PFSK-1 (cell line): ENCODE results near the gene RAP1A.

Experiments used
- POLR2AphosphoS5 ChIP-seq: IDR thresholded peaks from 2 replicates; pipeline ENCODE4 v1.6.1; 2012; ENCODE audit warnings: low read depth, mild to moderate bottlenecking, control low read depth, low read length, moderate library complexity
- SIN3A ChIP-seq: IDR thresholded peaks from 2 replicates; pipeline ENCODE4 v1.6.1; 2012; ENCODE audit warnings: mild to moderate bottlenecking, low read length, moderate library complexity, borderline replicate concordance; ENCODE audit not compliant: insufficient read depth
- TAF1 ChIP-seq: IDR thresholded peaks from 2 replicates; pipeline ENCODE4 v1.6.1; 2012; ENCODE audit warnings: low read length, control low read depth, borderline replicate concordance; ENCODE audit not compliant: insufficient read depth
- TF ChIP-seq, protein P1 (sequence below), 2 experiments: IDR thresholded peaks; 2 replicates each; pipeline versions ENCODE4 v1.6.1 to v1.8.0; 2011 to 2012; ENCODE audit warnings: low read depth in 2 of 2, low read length in 2 of 2, control low read depth in 1 of 2, inconsistent platforms in 1 of 2, mild to moderate bottlenecking in 1 of 2, moderate library complexity in 1 of 2; ENCODE audit not compliant: insufficient read depth in 1 of 2

DNA sequence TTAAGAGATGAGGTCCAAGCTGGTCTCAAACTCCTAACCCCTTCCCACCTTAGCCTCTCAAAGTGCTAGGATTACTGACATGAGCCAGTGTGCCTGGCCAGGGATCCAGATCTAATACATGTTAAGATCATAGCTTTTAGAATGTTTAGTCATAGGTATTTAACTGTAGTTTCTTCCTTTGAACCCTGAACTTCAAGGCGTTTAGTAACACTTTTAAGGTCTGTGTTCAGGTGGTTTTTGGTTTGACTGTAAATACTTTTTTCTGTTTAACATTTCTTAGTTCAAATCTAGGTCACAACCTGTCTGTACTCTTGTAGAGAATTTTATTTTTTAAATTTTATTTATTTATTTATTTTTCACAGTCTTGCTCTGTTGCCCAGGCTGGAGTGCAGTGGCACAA, 28.1 kb downstream of the RAP1A start:
- TF ChIP-seq SIN3A: no peak
- no peak for TF ChIP-seq TAF1
- TF ChIP-seq, protein P1, sequence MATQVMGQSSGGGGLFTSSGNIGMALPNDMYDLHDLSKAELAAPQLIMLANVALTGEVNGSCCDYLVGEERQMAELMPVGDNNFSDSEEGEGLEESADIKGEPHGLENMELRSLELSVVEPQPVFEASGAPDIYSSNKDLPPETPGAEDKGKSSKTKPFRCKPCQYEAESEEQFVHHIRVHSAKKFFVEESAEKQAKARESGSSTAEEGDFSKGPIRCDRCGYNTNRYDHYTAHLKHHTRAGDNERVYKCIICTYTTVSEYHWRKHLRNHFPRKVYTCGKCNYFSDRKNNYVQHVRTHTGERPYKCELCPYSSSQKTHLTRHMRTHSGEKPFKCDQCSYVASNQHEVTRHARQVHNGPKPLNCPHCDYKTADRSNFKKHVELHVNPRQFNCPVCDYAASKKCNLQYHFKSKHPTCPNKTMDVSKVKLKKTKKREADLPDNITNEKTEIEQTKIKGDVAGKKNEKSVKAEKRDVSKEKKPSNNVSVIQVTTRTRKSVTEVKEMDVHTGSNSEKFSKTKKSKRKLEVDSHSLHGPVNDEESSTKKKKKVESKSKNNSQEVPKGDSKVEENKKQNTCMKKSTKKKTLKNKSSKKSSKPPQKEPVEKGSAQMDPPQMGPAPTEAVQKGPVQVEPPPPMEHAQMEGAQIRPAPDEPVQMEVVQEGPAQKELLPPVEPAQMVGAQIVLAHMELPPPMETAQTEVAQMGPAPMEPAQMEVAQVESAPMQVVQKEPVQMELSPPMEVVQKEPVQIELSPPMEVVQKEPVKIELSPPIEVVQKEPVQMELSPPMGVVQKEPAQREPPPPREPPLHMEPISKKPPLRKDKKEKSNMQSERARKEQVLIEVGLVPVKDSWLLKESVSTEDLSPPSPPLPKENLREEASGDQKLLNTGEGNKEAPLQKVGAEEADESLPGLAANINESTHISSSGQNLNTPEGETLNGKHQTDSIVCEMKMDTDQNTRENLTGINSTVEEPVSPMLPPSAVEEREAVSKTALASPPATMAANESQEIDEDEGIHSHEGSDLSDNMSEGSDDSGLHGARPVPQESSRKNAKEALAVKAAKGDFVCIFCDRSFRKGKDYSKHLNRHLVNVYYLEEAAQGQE (IDR thresholded peaks at IDR 0.05; ENCODE audit: insufficient read depth in 1 of 2, low read depth in 2 of 2, low read length in 2 of 2): no peak
- TF ChIP-seq POLR2AphosphoS5: no peak
